ENCODE results near the gene KRTAP5-10.
"Not testable (repeated sequence)": the region's sequence is repeated elsewhere in the genome, so short reads cannot be mapped to it uniquely, and the experiment has no call there.

KRTAP5-10 gene

GRCh38 chr11:71575723-71576424 lies 10.5 kb downstream of the KRTAP5-10 start:
- Mint-ChIP-seq H3K27ac (no peak overlapping the region), H3K27me3 (peaks cover 11% of the 10 kb centered on the region), H3K4me1 (peaks cover 2% of the 10 kb centered on the region), H3K36me3 (no peaks in the 10 kb centered on the region), H3K9me3 (no peaks in the 10 kb centered on the region), H3K4me3 (no peak overlapping the region)
- no peak for DNase-seq
- CTCF ChIA-PET, result no interaction called here

GRCh38 chr11:71576688-71577465 lies 11.5 kb downstream of the KRTAP5-10 start:
- H3K27ac Mint-ChIP-seq, CTCF ChIA-PET, DNase-seq, H3K4me1 Mint-ChIP-seq, H3K4me3 Mint-ChIP-seq, H3K9me3 Mint-ChIP-seq, H3K36me3 Mint-ChIP-seq: not testable (repeated sequence)
- H3K27me3 Mint-ChIP-seq, result peaks cover 20% of the 10 kb centered on the region

GRCh38 chr11:71577469-71578004 lies 12.2 kb downstream of the KRTAP5-10 start:
- Mint-ChIP-seq H3K4me3 (no peak overlapping the region), H3K27ac (no peak overlapping the region), H3K36me3 (no peaks in the 10 kb centered on the region), H3K9me3 (no peaks in the 10 kb centered on the region), H3K4me1 (peaks cover 2% of the 10 kb centered on the region), H3K27me3 (peaks cover 26% of the 10 kb centered on the region)
- CTCF ChIA-PET, result no interaction called here
- no peak for DNase-seq

- CTCF ChIA-PET, H3K4me1 Mint-ChIP-seq, H3K9me3 Mint-ChIP-seq, H3K4me3 Mint-ChIP-seq, DNase-seq, H3K27ac Mint-ChIP-seq, H3K36me3 Mint-ChIP-seq: not testable (repeated sequence)
- peaks cover 30% of the 10 kb centered on the region for H3K27me3 Mint-ChIP-seq
Observed at GRCh38 chr11:71579513-71579912, 14.2 kb downstream of the KRTAP5-10 start.

GRCh38 chr11:71580057-71581003 lies 15.0 kb downstream of the KRTAP5-10 start:
- peak; percentile 35 for DNase-seq
- H3K4me3 Mint-ChIP-seq, result no peak overlapping the region
- no peaks in the 10 kb centered on the region for H3K36me3 Mint-ChIP-seq
- H3K27ac Mint-ChIP-seq, result no peak overlapping the region
- peaks cover 2% of the 10 kb centered on the region for H3K4me1 Mint-ChIP-seq
- H3K9me3 Mint-ChIP-seq, result no peaks in the 10 kb centered on the region
- peaks cover 30% of the 10 kb centered on the region for H3K27me3 Mint-ChIP-seq
- CTCF ChIA-PET, result interaction anchor here (0.6 kb wide), 1 partner anchor 9 kb away, joined by 3 read pairs; no protein-coding TSS in a partner anchor

- no peaks in the 10 kb centered on the region for H3K9me3 Mint-ChIP-seq
- no peak overlapping the region for H3K27ac Mint-ChIP-seq
- no peak for DNase-seq
- H3K27me3 Mint-ChIP-seq, result peaks cover 30% of the 10 kb centered on the region
- H3K4me3 Mint-ChIP-seq, result no peak overlapping the region
- CTCF ChIA-PET, result interaction anchor here (0.7 kb wide), 2 partner anchors 8 to 32 kb away, joined by 3 read pairs; no protein-coding TSS in a partner anchor
- no peaks in the 10 kb centered on the region for H3K36me3 Mint-ChIP-seq
- H3K4me1 Mint-ChIP-seq, result peaks cover 2% of the 10 kb centered on the region
Observed at GRCh38 chr11:71581826-71582225, 16.5 kb downstream of the KRTAP5-10 start.

GRCh38 chr11:71582309-71582895 lies 17.0 kb downstream of the KRTAP5-10 start, which contains the start of gene KRTAP5-11:
KRTAP5-11 (minus strand) TSS chr11:71582875; CDS start chr11:71582837, 38 bp downstream.
- Mint-ChIP-seq H3K9me3 (no peaks in the 10 kb centered on the region), H3K27me3 (peaks cover 30% of the 10 kb centered on the region), H3K4me1 (peaks cover 2% of the 10 kb centered on the region), H3K27ac (no peak within 1 kb of the TSS), H3K4me3 (no peak within 1 kb of the TSS), H3K36me3 (no peaks in the 10 kb centered on the region)
- no peak for DNase-seq
- CTCF ChIA-PET, result interaction anchor here (0.7 kb wide), 1 partner anchor 8 kb away, joined by 3 read pairs; no protein-coding TSS in a partner anchor

- CTCF ChIA-PET, H3K27ac Mint-ChIP-seq: not testable (repeated sequence)
- peaks cover 30% of the 10 kb centered on the region for H3K27me3 Mint-ChIP-seq
Observed at GRCh38 chr11:71582969-71583368, 17.6 kb downstream of the KRTAP5-10 start.

GRCh38 chr11:71585673-71586072 lies 20.3 kb downstream of the KRTAP5-10 start:
- H3K4me3 Mint-ChIP-seq, H3K27ac Mint-ChIP-seq, H3K36me3 Mint-ChIP-seq, CTCF ChIA-PET, H3K9me3 Mint-ChIP-seq, H3K4me1 Mint-ChIP-seq, DNase-seq: not testable (repeated sequence)
- peaks cover 22% of the 10 kb centered on the region for H3K27me3 Mint-ChIP-seq

More at GRCh38 chr11:71582969-71583368, 17.6 kb downstream of the KRTAP5-10 start:
- not testable (repeated sequence) for H3K36me3 Mint-ChIP-seq, H3K4me3 Mint-ChIP-seq, H3K9me3 Mint-ChIP-seq, H3K4me1 Mint-ChIP-seq, DNase-seq

- DNase-seq, H3K9me3 Mint-ChIP-seq, H3K27ac Mint-ChIP-seq, H3K27me3 Mint-ChIP-seq, H3K36me3 Mint-ChIP-seq, H3K4me3 Mint-ChIP-seq, H3K4me1 Mint-ChIP-seq: not testable (repeated sequence)
- CTCF ChIA-PET, result interaction anchor here (1.3 kb wide), 2 partner anchors 25 to 52 kb away, joined by 3 read pairs; no protein-coding TSS in a partner anchor
Observed at GRCh38 chr11:71588314-71588713, 23.0 kb downstream of the KRTAP5-10 start.

- not testable (repeated sequence) for H3K4me1 Mint-ChIP-seq, H3K27me3 Mint-ChIP-seq, H3K27ac Mint-ChIP-seq, H3K9me3 Mint-ChIP-seq, H3K4me3 Mint-ChIP-seq, H3K36me3 Mint-ChIP-seq
- CTCF ChIA-PET, result interaction anchor here (1.2 to 1.3 kb wide), 3 partner anchors 9 to 51 kb away, joined by 3 read pairs; no protein-coding TSS in a partner anchor
- DNase-seq, result peak; percentile 56
Observed at GRCh38 chr11:71588822-71589545, 23.6 kb downstream of the KRTAP5-10 start.

- not testable (repeated sequence) for H3K9me3 Mint-ChIP-seq, H3K27ac Mint-ChIP-seq, H3K4me1 Mint-ChIP-seq, H3K27me3 Mint-ChIP-seq, DNase-seq, H3K4me3 Mint-ChIP-seq, H3K36me3 Mint-ChIP-seq
- CTCF ChIA-PET, result interaction anchor here (1.2 to 1.3 kb wide), 2 partner anchors 9 to 51 kb away, joined by 3 read pairs; no protein-coding TSS in a partner anchor
Observed at GRCh38 chr11:71589546-71589920, 24.2 kb downstream of the KRTAP5-10 start.

GRCh38 chr11:71603221-71603620 lies 37.9 kb downstream of the KRTAP5-10 start:
- H3K9me3 Mint-ChIP-seq, H3K36me3 Mint-ChIP-seq, H3K4me3 Mint-ChIP-seq, H3K4me1 Mint-ChIP-seq, H3K27ac Mint-ChIP-seq, DNase-seq, CTCF ChIA-PET: not testable (repeated sequence)
- H3K27me3 Mint-ChIP-seq, result peaks cover 44% of the 10 kb centered on the region
